Measurements from ENCODE around the gene ATP4B.

ATP4B gene

DNA sequence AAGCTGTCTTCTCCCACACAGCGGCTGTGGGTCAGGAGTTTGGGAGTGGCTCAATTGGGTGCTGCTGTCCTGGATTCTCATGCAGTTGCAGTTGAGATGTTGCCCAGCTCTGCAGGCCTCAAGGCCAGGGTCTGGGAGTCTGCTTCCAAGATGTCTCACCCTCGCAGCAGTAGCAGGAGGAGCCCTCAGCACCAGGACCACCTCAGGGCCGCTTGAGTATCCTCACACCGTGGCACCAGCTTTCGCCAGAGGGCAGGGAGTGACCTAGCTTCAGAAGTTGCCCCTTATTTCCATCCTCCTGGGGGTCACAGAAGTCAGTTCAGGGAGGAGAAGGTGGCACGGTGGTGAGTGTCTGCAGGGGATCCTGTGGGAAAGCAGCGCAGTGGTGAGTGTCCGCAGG, 52.5 kb downstream of the ATP4B start:
- DNase-seq = no peak

DNA sequence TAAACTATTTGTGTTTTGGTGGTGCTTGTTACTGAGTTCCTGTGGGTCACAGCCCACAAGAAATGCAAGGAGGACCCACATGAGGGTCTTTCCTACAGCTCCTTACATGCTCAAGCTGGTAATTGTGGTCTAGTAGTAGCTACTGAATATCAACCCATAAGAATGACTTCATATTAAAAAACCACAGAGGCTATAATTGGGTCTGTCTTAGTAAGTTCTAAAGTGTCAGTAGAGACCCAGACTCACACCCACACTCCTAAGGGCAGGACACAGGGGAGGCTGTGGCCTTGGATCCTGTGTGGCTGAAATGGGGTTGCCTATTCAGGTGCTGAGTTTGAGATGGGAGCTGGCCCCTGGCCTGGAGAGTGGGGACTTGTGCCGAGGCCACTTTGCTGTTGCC, 53.8 kb downstream of the ATP4B start:
- no peak for DNase-seq

- no peak for DNase-seq
These were observed 54.8 kb downstream of the ATP4B start for GRCh38 chr13:113603116-113603710.

- DNase-seq = no peak
These were observed 55.6 kb downstream of the ATP4B start for GRCh38 chr13:113602291-113602988.

DNA sequence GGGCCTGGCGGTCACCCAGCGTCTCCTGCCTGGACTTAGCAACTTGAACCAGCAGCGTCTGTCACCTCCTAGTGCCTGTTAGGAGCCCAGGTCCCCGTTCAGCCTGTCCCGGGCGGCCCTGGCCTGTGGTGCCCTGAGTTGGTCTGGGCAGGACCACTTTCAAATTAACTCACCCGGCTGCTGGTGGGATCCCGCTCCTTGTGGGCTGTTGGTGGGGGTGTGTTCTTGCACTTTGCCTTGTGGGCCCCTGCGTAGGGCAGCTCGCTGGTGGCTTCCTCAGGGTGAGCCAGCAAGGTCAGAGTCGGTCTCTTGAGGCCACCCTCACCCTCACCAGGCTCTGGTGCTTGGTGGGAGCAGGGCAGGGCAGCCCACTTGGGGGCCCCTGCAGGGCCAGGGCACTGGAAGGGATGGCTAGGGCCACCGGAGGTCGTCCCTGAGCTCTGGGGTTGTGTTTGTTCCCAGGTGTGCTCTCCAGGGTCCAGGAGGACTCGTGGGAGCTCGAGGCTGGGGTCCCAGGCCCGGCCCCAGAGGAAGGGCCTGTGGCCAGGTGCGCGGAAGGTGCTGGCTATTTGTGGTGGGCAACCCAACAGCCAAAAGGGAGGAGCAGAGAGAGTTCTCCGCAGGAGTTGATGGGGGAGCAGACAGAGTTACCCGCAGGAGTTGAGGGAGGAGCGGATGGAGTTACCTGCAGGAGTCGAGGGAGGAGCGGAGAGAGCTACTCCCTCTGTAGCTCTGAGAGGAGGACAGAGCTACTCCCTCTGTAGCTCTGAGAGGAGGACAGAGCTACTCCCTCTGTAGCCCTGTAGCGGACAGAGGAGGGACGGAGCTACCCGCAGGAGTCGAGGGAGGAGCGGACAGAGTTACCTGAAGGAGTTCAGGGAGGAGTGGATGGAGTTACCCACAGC, 56.6 kb downstream of the ATP4B start:
- no peak for DNase-seq

DNA sequence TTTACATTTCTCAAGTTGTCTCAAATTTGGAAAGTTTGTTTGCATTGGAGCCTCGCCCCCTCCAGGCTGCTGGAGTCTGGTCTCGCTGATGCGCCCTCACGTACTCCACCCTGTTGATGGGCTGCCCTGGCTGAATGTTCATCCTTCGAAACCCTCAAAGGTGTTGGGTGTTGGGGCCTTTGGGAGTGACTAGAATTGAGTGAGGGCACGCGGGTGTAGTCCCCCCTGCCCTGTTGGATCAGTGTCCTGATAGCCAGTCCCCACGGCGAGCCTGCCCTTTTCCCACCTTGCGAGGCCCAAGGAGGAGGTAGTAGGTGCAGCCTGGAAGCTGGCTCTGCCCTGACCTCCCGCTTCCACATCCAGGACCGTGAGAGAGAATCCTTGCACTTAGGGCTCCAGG, 58.6 kb downstream of the ATP4B start:
- no peak for DNase-seq
